Upper lobe of right lung (tissue), 1 donor: ENCODE measurements around the gene TBX3. TPM values are rescaled to one million over a fixed set of nuclear protein-coding genes. Genes with fewer than 3 reads are reported as not detected.

Experiments used
- ATAC-seq: fragments of 200-7000 bp; cut with Tn5 transposase; one replicate; pipeline ENCODE4 v1.9.1; 2020; ENCODE audit warnings: mild to moderate bottlenecking, moderate library complexity
- DNase-seq: peaks from one replicate; pipeline ENCODE4 v3.0.0-alpha.2; 2020
- H3K27ac ChIP-seq: fragments of 200-600 bp; one replicate; pipeline ENCODE4 v1.8.0; 2022
- H3K27me3 ChIP-seq: fragments of 200-600 bp; one replicate; pipeline ENCODE4 v1.8.0; 2022; ENCODE audit warnings: mild to moderate bottlenecking
- H3K36me3 ChIP-seq: fragments of 200-600 bp; one replicate; pipeline ENCODE4 v1.8.0; 2022
- H3K4me1 ChIP-seq: fragments of 200-600 bp; one replicate; pipeline ENCODE4 v1.8.0; 2022
- H3K4me3 ChIP-seq: fragments of 200-600 bp; one replicate; pipeline ENCODE4 v1.8.0; 2022; ENCODE audit warnings: mild to moderate bottlenecking
- H3K9me3 ChIP-seq: fragments of 200-600 bp; one replicate; pipeline ENCODE4 v1.8.0; 2022
- CTCF ChIP-seq: fragments of 200-600 bp; IDR thresholded peaks from one replicate; pipeline ENCODE4 v1.8.0; 2022; ENCODE audit warnings: antibody characterized with exemption
- intact Hi-C: fragments of 100-400 bp; cut with DNase I; formaldehyde crosslinking; loops from one replicate; pipeline ENCODE4 v1.11.0; 2022
- total RNA-seq: library from RNA; stranded (reverse); fragmentation: NEBNext Ultra II Directional; extraction: Animal tissue kit (Norgen Biotek cat#: 25700); gene quantifications from one replicate; pipeline ENCODE4 v1.2.1, GENCODE V29; 2021
- donor health status: DM: no; HTN: yes; CAD: no; lungs with severe emphysema.

Gene TBX3
- total RNA-seq, 1 donor from 2014 or later: 35.9 TPM

GRCh38 chr12:114623737-114624136 lies 60.2 kb downstream of the TBX3 start:
- Histone ChIP-seq H3K27ac (no peak overlapping the region), H3K27me3 (no peaks in the 10 kb centered on the region), H3K9me3 (no peaks in the 10 kb centered on the region), H3K4me3 (no peak overlapping the region), H3K4me1 (no peaks in the 10 kb centered on the region), H3K36me3 (no peaks in the 10 kb centered on the region)
- intact Hi-C loops: no loop called here
- DNase-seq: no peak
- no peak for ATAC-seq
- no peak for TF ChIP-seq CTCF
